WI38 (cell line): ENCODE results near the gene PSMG1.
A peak's percentile ranks its signal among the peaks of the same experiment; 100 is the strongest.

Experiments used
- H3K4me3 ChIP-seq: 2 replicates; pipeline ENCODE4 v1.5.1; 2011; ENCODE audit warnings: low read depth, mild to moderate bottlenecking, control low read depth, low read length
- CTCF ChIP-seq: IDR thresholded peaks from 2 replicates; pipeline ENCODE4 v1.5.1; 2012; ENCODE audit warnings: low read depth, mild to moderate bottlenecking, control low read depth, low read length

The PSMG1 gene

GRCh38 chr21:39188521-39189139 is 5.4 kb upstream of the PSMG1 start:
- H3K4me3 ChIP-seq = no peak overlapping the region
- no peak for TF ChIP-seq CTCF

GRCh38 chr21:39187141-39187540 is 3.9 kb upstream of the PSMG1 start:
- no peak overlapping the region for H3K4me3 ChIP-seq
- no peak for TF ChIP-seq CTCF

GRCh38 chr21:39186676-39187075 is 3.4 kb upstream of the PSMG1 start:
- no peak overlapping the region for H3K4me3 ChIP-seq
- TF ChIP-seq CTCF = no peak

GRCh38 chr21:39185157-39185556 is 1.9 kb upstream of the PSMG1 start:
- TF ChIP-seq CTCF = no peak
- H3K4me3 ChIP-seq = no peak overlapping the region

- TF ChIP-seq CTCF = no peak
- H3K4me3 ChIP-seq = peak overlapping the region; percentile 89
These were observed 1.1 kb upstream of the PSMG1 start for GRCh38 chr21:39184050-39184980.

- no peak for TF ChIP-seq CTCF
- peak overlapping the region; percentile 89 for H3K4me3 ChIP-seq
These were observed 573 bp downstream of the PSMG1 start for GRCh38 chr21:39182484-39183271.
